NCI-H446 treated with DMSO at 0.1 percent for 48 hours (cell line): ENCODE measurements around the gene AHCYL2.

Experiments used
- DNase-seq: peaks from one replicate; lab custom pipeline; 2025; lab: John Stamatoyannopoulos, UW

Gene AHCYL2

DNA sequence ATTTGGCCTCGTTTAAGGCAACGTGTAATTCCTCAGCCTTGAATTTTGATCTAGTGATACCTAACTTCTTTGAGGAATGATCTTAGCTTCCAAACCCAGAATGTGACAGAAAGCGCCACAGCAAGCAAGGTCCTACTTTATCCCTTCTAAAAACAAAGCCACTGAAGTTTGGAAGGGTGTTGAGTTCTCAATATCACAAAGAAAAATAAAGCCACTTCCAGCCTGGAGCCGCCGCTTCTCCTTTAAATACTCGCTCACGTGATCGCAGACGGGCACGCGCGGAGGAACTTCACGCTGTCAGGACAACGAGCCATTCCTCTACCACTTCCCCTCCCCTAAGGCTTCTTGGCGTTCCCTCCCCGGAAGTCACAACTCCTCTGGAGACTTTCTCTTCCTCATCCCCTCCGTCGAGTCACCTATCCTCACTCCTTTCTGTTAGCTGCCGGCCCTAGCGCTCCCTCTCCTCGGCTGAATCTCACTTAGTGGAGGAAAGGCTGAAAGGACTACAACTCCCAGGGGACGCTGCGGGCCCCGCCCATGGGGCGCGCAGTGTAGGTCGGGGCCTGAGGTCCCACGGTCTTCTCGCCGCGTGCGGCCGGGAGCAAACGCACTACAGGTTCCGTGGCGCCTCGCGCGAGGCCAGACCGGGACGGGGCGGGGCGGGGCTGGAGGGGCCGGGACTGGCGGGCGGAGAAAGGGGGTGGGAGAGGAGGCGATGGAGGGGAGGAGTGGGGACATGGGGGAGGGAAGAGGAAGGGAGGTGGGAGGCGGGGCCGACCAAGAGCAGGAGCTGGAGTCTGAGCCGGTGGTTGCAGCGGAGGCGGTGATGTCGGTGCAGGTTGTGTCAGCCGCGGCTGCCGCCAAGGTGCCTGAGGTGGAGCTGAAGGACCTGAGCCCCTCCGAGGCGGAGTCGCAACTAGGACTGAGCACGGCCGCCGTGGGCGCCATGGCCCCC, at the start of gene AHCYL2:
Gene AHCYL2, plus strand, starts transcription at position 780 of the 955 bp plus-strand sequence.
- DNase-seq: peak; percentile 96

DNA sequence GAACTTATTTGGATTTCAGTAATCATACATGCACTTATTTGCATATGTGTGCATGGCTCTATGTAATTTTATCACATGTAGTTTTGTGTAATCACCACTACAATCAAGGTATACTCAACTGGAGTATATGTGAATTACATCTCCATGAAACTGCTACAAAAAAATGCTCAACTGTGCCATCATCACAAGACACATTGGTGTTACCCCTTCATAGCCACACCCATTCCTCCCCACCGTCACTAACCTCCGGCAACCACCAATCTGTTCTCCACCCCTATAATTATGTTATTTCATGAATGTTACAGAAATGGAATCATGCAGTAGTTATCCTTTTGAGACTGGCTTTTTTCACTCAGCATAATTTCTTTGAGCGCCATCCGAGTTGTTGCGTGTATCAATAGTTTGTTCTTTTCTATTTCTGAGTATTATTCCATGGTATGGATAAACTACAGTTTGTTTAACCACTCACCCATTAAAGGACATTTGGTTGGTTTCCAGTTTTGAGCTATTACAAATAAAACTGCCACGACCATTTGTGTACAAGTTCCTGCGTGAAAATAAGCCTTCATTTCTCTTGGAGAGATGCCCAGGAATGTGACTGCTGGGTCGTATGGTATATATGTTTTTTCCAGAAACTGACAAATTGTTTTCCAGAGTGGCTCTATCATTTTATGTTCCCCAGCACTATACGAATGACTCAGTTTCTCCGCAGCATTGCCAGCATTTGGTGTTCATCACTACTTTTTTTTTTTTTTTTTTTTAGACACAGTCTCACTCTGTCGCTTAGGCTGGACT, 47.7 kb upstream of the AHCYL2 start:
- no peak for DNase-seq

DNA sequence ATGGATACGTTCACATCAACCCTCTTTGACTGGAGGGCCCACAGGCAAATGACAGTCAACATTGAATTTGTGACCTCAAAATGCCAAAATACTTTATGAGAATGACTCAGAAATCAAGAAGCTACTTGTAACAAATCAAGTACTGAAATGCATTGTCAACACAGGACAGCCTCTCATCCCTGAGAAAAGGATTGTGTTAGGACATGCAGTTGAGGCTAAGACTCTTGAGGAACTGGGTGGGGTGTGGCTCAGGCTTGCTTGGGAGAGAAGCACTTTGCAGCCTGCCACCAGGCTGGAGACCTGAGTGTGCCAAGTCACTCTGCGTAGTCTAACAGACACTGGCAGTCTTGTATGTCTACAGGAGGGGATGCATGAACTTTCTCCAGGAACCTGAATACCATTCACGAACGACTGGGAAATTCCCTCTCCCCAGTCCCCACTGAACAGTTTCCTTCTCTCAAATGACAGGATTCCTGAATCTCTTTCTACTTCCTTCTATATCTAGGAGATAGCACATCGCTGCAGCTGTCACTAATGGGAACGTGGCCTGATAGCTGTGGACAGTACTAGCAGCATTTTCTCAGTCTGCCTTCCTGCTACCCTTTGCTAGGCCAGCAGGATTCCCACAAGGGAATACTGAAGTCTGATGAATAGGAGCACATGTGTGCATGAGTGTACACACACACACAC, 39.7 kb upstream of the AHCYL2 start:
- DNase-seq: no peak

DNA sequence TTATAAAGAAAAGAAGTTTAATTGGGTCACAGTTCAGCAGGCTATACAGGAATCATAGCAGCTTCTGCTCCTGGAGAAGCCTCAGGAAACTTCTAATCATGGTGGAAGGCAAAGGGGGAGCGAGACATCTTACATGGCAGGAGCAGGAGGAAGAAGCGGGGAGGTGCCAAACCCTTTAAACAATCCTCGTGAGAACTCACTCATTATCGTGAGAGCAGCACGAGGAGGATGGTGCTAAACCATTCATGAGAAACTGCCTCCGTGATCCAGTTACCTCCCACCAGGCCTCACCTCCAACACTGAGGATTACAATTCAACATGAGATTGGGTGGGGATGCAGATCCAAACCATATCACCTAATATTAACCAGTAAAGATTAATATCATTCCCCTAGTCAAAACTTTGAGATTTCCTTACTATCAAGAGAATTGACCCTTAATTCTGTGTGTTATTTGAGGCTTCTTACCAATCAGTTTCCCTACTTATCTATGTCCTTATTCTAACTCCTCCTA, 38.0 kb upstream of the AHCYL2 start:
- no peak for DNase-seq

DNA sequence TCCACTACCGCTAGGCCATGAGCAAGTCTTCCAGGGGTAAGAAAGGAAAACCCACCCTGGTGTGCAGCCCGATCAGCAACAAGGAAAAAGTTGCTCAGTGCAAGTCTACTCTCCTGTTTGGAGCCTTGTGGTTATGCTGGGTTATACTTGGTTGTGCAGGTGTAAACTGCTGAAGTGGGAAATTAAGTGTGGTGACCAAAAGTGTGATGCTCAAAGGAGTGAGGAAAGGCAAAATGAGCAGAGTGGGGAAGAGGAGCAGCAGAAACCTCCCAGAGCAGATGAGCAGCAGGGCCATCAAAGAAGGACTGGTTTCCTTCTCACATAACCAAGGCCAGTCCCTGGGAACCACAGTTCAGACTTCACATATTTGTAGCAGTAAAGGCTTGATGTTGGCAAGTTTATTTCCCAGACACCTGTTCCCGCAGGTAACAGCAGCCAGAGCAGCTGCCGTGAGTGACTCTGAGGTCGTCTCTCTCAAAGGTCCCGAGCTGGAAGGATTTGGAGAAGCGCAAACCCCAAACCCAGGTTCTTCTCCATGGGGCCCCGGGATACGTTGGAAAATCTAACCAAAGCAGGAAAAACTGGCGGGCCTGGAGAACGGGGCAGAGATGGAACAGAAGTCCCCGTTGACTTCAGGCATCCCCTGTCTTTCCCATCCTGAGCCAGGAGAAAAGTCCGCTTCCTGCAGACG, 37.0 kb upstream of the AHCYL2 start:
- DNase-seq: no peak

DNA sequence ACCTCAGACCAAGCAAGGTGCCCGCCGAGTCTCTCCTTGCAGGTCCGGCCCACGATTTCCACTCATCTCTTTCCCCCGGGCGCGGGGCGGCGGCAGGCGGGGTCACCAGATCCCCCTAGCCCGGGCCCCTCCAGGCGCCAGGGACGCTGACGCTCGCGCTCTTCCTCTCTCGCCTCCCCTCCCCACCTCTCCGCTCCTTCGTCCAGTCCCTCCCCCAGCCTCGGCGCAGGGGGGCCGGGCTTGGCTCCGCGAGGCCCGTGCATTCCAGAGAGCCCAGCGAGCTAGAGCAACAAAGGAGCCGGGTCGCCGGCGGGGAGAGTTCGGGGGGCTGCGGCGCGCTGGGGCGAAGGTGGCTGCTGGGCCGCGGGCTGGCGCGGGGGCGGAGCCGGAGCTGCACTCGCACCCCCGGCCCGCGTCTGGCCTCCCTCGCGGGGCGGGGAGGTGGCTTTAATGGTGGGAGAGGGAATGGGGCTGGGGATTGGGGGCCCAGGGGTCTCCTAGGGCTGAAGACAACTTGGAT, 36.4 kb upstream of the AHCYL2 start, which contains the start of gene SMO:
Gene SMO, plus strand, starts transcription at position 262 of the 520 bp plus-strand sequence. CDS start 519 bp downstream, outside the sequence.
- no peak for DNase-seq

DNA sequence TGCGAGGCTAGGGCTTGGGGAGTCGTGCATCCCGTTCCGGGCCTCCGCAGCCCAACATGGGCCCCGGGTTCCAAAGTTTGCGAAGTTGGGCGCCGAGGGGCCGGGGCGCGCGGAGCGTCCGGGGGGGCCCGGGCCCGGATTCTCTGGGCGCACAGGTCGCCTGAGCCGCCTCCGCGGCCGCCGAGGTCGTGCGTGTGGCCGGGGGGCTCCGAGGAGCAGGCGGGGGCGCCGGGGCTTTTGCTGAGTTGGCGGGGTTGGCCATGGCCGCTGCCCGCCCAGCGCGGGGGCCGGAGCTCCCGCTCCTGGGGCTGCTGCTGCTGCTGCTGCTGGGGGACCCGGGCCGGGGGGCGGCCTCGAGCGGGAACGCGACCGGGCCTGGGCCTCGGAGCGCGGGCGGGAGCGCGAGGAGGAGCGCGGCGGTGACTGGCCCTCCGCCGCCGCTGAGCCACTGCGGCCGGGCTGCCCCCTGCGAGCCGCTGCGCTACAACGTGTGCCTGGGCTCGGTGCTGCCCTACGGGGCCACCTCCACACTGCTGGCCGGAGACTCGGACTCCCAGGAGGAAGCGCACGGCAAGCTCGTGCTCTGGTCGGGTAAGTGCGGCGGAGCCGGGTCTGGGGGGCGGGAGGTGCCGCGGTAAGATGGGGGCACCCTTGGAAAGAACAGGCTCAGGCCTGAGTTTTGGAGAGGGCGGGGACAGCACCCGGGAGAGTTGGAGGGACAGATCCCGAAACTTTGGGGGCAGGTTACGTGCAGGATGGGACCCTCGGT, 35.8 kb upstream of the AHCYL2 start:
- no peak for DNase-seq

DNA sequence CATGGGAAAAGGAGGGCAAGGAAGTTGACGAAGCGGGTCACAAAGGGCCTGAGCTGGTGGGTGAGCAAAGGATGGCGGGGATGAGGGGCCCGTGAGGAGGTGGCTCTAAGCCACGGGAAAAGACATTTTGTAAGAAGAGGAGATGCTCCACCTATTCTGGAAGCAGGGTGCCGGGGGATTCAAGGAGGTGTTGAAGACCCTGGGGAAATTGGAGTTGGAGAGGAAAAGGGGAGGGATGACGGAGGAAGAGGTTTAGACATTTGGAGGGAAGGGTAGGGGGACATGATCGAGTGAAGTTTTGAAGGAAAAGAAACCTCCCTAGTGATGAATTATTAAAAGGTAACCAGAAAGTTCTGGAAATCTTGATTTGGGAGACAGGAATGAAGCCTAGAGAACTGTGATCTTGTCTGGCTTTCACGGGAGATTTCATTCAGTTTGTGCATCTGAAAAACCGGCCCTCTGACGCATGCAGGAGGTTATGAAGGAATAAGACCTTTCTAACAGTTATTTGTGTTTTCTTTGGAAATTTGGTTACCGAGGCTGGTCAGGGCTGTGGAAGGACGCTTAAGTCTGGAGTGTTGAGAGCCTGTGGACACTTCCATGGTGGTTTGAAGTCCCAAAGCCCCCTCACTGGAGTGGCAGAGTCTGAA, 35.0 kb upstream of the AHCYL2 start:
- no peak for DNase-seq

DNA sequence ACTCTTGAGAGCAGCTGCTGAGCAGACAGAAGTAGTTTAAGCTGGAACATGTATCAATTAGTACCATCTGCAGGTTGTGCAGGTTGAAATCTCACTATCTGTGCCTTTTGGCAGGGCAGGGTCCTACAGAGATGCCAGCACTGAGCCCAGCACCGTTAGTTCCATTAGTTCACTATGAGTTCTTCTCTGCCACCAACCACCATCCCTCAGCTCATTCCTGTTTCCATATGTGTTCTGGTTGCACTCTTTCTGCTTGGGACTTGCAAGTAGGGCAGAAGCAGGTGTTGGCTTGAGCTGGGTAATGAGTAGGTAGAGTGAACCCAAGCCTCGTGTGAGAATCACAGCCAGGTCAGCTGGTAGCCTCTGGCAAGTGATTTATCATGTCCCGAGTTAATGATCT, 33.6 kb upstream of the AHCYL2 start:
- no peak for DNase-seq

DNA sequence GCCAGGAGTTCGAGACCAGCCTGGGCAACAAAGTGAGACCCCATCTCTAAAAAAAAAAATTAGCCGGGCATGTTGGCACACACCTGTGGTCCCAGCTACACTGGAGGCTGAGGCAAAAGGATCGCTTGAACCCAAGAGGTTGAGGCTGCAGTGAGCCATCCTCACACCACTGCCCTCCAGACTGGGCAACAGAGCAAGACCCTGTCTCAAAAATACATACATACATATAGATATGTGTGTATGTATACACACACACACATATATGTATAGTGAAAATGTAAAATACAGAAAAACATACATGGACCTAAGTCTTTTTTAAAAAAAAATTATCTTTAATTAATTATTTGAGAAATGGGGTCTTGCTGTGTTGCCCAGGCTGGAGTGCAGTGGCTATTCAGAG, 30.9 kb upstream of the AHCYL2 start:
- no peak for DNase-seq

DNA sequence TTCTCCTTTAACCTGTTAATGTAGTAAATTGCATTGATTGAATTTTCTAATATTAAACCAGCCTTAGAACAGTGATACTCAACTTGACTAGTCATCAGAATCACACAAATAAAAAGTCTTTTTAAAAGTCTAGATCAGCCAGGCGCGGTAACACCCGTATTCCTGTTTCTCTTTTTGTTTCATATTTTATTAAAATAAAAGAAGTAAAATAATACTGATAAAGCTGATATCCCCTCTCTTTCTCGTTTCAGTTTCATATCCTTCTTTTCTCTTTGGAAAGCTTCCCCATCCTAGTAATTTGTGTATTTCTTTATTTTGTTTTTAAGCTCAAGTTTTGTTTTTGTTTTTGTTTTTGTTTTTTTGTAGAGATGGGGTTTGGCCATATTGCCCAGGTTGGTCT, 27.1 kb upstream of the AHCYL2 start:
- no peak for DNase-seq

DNA sequence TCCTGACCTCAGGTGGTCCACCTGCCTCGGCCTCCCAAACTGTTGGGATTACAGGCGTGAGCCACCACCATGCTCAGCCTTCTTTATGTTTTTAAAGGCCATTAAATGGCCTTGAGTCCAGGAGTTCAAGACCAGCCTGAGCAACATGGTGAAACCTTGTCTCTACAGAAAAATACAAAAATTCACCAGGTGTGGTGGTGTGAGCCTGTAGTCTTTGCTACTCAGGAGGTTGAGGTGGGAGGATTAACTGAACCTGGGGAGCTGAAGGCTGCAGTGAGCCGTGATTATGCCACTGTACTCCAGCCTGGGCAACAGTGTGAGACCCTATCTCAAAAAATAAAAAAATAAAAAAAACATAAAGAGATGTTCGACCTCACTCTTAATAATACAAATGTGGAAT, 25.4 kb upstream of the AHCYL2 start:
- no peak for DNase-seq

DNA sequence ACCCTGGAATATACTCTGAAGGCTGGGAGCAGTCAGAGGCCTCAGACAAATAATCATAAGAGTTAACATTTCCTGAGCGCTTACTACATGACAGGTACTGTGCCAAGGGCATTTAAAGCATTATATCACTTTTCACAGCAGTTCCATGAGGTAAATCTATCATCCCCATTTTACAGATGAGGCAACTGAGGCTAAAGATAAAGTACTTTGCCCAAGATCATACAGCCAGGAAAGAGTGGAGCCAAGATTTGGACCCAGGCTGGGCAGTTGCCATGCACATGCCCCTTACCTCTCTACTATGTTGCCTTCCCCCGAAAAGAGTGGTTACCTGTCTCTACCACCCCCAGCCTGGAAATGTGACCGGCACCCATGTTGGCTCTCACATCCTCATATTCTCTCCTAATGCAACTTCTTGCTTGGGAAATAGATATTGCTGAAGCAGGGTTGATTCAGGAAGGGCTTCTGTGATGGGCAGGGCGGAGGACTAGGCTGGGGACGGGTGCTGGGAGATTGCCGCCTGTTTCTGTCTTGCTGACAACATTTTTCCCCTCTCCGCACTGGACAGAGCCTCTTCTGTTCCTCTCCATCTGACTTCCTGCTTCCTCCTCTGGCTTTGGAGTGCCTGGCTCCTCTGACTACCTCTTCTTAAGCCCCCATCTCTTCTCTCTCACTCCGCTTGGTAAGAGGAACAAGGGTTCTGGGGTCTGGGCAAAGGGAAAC, 22.6 kb upstream of the AHCYL2 start:
- no peak for DNase-seq

DNA sequence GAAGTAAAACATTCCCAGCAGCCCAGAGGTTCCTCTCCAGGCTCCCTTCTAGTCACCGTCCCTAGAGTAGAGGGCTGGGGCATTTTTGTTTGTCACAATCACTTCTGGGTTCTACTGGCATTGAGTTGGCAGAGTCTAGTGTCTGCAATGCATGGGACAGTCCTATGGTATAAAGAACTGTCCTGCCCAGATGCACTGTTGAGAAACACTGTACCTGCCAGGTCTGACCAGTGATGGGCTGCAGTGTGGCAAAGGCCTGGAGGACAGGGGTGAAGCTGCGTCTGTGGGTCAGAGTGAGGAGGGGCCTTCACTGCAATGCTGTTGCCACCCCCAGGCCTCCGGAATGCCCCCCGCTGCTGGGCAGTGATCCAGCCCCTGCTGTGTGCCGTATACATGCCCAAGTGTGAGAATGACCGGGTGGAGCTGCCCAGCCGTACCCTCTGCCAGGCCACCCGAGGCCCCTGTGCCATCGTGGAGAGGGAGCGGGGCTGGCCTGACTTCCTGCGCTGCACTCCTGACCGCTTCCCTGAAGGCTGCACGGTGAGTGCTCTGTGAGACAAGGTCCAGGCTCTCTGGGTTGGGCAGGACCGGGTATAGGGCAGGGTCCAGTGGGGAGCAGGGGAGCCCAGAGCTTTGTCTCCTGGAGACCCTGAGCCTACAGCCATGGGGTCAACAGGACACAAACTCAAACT, 21.6 kb upstream of the AHCYL2 start:
- DNase-seq: no peak

DNA sequence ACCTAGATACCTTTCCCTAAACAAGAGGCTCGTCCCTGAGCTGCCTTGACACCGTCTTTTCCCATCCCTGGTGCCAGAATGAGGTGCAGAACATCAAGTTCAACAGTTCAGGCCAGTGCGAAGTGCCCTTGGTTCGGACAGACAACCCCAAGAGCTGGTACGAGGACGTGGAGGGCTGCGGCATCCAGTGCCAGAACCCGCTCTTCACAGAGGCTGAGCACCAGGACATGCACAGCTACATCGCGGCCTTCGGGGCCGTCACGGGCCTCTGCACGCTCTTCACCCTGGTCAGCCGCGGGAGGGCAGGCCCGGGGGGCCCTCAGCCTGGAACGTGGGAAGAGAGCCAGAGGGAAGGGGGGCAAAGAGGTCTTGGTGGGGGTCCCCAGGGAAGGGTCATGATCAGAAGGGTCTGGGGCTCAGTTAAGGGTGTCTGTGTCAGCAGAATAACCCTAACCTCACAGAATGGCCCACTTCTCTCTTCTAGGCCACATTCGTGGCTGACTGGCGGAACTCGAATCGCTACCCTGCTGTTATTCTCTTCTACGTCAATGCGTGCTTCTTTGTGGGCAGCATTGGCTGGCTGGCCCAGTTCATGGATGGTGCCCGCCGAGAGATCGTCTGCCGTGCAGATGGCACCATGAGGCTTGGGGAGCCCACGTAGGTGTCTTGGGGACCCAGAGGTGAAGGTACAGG, 19.6 kb upstream of the AHCYL2 start:
- DNase-seq: no peak

DNA sequence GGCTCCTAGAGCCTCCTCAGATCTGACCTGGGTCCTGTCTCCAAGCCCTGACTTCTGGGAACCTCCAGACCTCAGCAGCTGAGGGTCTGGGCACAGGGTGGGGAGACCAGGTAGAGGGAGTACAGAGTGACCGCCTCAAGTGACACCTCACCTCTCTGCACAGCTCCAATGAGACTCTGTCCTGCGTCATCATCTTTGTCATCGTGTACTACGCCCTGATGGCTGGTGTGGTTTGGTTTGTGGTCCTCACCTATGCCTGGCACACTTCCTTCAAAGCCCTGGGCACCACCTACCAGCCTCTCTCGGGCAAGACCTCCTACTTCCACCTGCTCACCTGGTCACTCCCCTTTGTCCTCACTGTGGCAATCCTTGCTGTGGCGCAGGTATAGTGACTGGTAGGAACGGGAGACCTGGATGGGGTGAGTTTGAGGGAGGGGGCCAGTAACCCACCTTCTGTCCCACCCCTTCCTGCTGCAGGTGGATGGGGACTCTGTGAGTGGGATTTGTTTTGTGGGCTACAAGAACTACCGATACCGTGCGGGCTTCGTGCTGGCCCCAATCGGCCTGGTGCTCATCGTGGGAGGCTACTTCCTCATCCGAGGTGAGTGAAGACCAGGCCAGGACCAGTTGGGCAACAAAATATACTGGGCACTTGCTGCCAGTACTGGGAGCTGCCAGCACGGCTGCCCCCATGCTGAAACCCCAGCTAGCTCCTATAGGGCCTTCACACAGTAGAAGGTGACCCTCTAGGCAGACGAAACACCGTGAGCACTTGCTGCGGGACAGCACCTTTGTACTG, 18.6 kb upstream of the AHCYL2 start:
- DNase-seq: no peak

DNA sequence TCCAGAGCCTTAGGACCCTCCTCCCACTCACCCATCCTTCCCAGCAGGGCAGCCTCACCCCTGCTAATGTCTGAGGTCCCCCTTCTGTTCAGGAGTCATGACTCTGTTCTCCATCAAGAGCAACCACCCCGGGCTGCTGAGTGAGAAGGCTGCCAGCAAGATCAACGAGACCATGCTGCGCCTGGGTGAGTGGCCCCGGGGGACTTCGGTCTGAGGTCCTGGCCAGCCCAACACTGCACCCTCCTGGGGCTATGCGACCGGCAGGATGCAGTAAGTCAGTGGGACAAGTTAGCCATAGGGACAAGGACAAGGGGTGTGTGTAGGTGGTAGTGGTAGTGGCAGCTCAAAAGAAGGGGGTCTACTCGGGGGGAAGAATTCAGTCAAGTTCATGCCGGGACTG, 16.2 kb upstream of the AHCYL2 start:
- no peak for DNase-seq
